HepG2 (cell line): Measurements from ENCODE around the gene RHOBTB1. TPM values are rescaled to one million over a fixed set of nuclear protein-coding genes. Genes with fewer than 3 reads are reported as not detected.

Experiments used
- BRCA1 ChIP-seq: sonication (generic); formaldehyde crosslinking; IDR thresholded peaks from 2 replicates; pipeline ENCODE4 v1.4.0; 2020; ENCODE audit warnings: missing genetic modification reagents
- GRHL1 ChIP-seq: sonication (generic); formaldehyde crosslinking; conservative IDR thresholded peaks from 2 replicates; pipeline ENCODE4 v1.8.0; 2022; ENCODE audit warnings: missing genetic modification reagents
- HNF1A ChIP-seq, 2 experiments: sonication (generic) in 1 of 2; formaldehyde crosslinking in 1 of 2; IDR thresholded peaks; 2 replicates each; pipeline versions ENCODE4 v1.4.0 to v1.6.1; 2016 to 2020; ENCODE audit warnings: borderline replicate concordance in 1 of 2, low read depth in 1 of 2, mild to moderate bottlenecking in 1 of 2, missing genetic modification reagents in 1 of 2
- SMAD9 ChIP-seq: sonication (generic); formaldehyde crosslinking; IDR thresholded peaks from 2 replicates; pipeline ENCODE4 v1.5.1; 2020; ENCODE audit warnings: mild to moderate bottlenecking, missing genetic modification reagents
- THAP11 ChIP-seq: IDR thresholded peaks from 2 replicates; pipeline ENCODE4 v1.6.1; 2016; ENCODE audit warnings: missing biosample characterization, missing genetic modification reagents
- TP53 ChIP-seq: sonication (generic); formaldehyde crosslinking; conservative IDR thresholded peaks from 2 replicates; pipeline ENCODE4 v1.4.0; 2020; ENCODE audit warnings: missing genetic modification reagents
- ZNF101 ChIP-seq: sonication (generic); formaldehyde crosslinking; IDR thresholded peaks from 2 replicates; pipeline ENCODE4 v1.4.0; 2020; ENCODE audit warnings: mild to moderate bottlenecking, low read depth, missing genetic modification reagents, borderline replicate concordance
- ZNF335 ChIP-seq: sonication (generic); formaldehyde crosslinking; IDR thresholded peaks from 2 replicates; pipeline ENCODE4 v1.4.0; 2020; ENCODE audit warnings: missing genetic modification reagents
- polyA plus RNA-seq, 8 experiments: library from polyadenylated mRNA; depleted of rRNA in 3 of 8; stranded (reverse) in 7 of 8; unstranded in 1 of 8; fragments of >200 nt; fragmentation: Illumina TruSeq in 4 of 8; extraction: Trizol in 4 of 8; gene quantifications; 2 replicates each; pipeline versions ENCODE4 v1.2.1 to v1.2.3, GENCODE V29; 2011 to 2016; ENCODE audit warnings: low read depth in 4 of 8, missing spikeins in 1 of 8, mixed read lengths in 1 of 8; ENCODE audit not compliant: insufficient read depth in 1 of 8
- total RNA-seq, 5 experiments: library from RNA; depleted of rRNA; stranded (reverse); fragments of >200 nt; fragmentation: Illumina TruSeq; extraction: Trizol; gene quantifications; 2 replicates each; pipeline ENCODE4 v1.2.3, GENCODE V29; 2016; ENCODE audit warnings: low read depth in 1 of 5

The RHOBTB1 gene
- total and polyA plus RNA-seq, 2 of the 13 experiments (the other 11 are each of a cell fraction or from before 2014, with no cell fraction given): 18.8 to 59.5 TPM

- no peak for TF ChIP-seq TP53 (CRISPR knock-in tag)
- TF ChIP-seq GRHL1 (CRISPR knock-in tag): no peak
- TF ChIP-seq ZNF335: no peak
- no peak for TF ChIP-seq BRCA1 (CRISPR knock-in tag)
- no peak for TF ChIP-seq SMAD9
- TF ChIP-seq THAP11 (CRISPR knock-in tag): peak; percentile 47; the same call in 1 of the 2 replicates
- TF ChIP-seq ZNF101: no peak
- peak; percentile 71 for TF ChIP-seq HNF1A (IDR thresholded peaks at IDR 0.05; ENCODE audit: low read depth)
- 0 out of 2 replicates have a peak, but pooled peaks have one; percentile 12 for TF ChIP-seq HNF1A (CRISPR knock-in tag; IDR thresholded peaks at IDR 0.05; ENCODE audit: borderline replicate concordance)
Measured at GRCh38 chr10:60978287-60979115, 34.5 kb upstream of the RHOBTB1 start (continued).
